ENCODE results near the gene KCND2.
A peak's percentile ranks its signal among the peaks of the same experiment; 100 is the strongest.

The KCND2 gene

GRCh38 chr7:120395526-120396019, 122.6 kb downstream of the KCND2 start:
- no peak for DNase-seq (ENCODE audit: insufficient read length)
- peak; percentile 90 for FAIRE-seq
- TF ChIP-seq TAF1 (IDR thresholded peaks at IDR 0.05; ENCODE audit: borderline replicate concordance, low read depth, low read length) (peak; percentile 25; the same call in 1 of the 2 replicates), POLR2A (IDR thresholded peaks at IDR 0.05; ENCODE audit: low read depth, low read length) (no peak)

GRCh38 chr7:120398284-120399000, 125.5 kb downstream of the KCND2 start:
- FAIRE-seq (peak; percentile 87), DNase-seq (ENCODE audit: insufficient read length) (no peak)
- TF ChIP-seq POLR2AphosphoS5 (IDR thresholded peaks at IDR 0.05; ENCODE audit: low read depth, low read length) = no peak
- TF ChIP-seq POLR2A (IDR thresholded peaks at IDR 0.05; ENCODE audit: low read depth, low read length) = no peak
- no peak for TF ChIP-seq TAF1 (IDR thresholded peaks at IDR 0.05; ENCODE audit: borderline replicate concordance, low read depth, low read length)

GRCh38 chr7:120400806-120401455, 128.0 kb downstream of the KCND2 start:
- peak; percentile 40; the same call in 1 of the 2 replicates for TF ChIP-seq POLR2A (IDR thresholded peaks at IDR 0.05; ENCODE audit: low read depth, low read length)
- TF ChIP-seq TAF1 (IDR thresholded peaks at IDR 0.05; ENCODE audit: borderline replicate concordance, low read depth, low read length) = no peak
- TF ChIP-seq POLR2AphosphoS5 (IDR thresholded peaks at IDR 0.05; ENCODE audit: low read depth, low read length) = peak; percentile 65
- FAIRE-seq (peak; percentile 86), DNase-seq (ENCODE audit: insufficient read length) (no peak)

- FAIRE-seq (peak; percentile 95), DNase-seq (ENCODE audit: insufficient read length) (no peak)
- TF ChIP-seq TAF1 (IDR thresholded peaks at IDR 0.05; ENCODE audit: borderline replicate concordance, low read depth, low read length) (no peak), POLR2A (IDR thresholded peaks at IDR 0.05; ENCODE audit: low read depth, low read length) (no peak), POLR2AphosphoS5 (IDR thresholded peaks at IDR 0.05; ENCODE audit: low read depth, low read length) (no peak)
Measured at GRCh38 chr7:120402079-120402767, 129.2 kb downstream of the KCND2 start.

DNA sequence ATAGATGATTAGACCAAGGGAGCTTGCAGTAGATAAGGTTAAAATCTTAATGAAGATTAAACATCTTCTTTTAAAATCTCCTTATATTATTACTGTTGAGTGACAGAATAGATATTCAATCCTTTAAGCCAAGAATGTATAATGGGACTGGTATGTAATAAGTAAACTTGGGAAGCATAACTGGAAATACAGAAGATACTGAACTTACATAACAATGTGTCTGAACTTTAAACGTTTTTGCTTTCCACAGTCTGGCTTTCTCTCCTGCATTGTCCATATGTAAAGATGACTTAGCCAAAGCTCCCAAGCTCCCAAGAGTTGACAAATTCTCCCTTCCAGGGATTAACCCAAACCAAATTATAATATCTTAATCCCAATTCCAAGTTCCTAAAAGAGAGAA, 129.8 kb downstream of the KCND2 start:
- DNase-seq (ENCODE audit: insufficient read length) = no peak
- FAIRE-seq = peak; percentile 74
- TF ChIP-seq POLR2A (IDR thresholded peaks at IDR 0.05; ENCODE audit: low read depth, low read length) (no peak), POLR2AphosphoS5 (IDR thresholded peaks at IDR 0.05; ENCODE audit: low read depth, low read length) (no peak), TAF1 (IDR thresholded peaks at IDR 0.05; ENCODE audit: borderline replicate concordance, low read depth, low read length) (no peak)

DNA sequence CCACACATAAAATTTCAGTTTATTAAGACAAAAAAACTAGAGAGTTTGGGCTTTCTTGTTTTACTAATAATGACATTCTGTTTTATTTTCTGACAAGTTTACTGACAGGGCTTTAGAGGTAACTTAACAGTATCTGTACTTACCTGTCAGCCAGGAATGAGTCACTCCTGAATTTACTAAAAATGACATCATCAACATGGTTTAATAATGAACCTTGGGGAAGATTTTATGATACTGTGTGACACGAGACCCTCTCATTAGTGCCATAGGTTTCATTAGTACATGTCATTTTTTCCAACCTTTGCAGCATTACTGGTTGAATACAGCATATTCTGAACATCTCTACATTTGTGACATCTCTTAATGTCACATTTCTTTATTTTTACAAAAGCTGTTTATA, 131.1 kb downstream of the KCND2 start:
- peak; percentile 82 for FAIRE-seq
- DNase-seq (ENCODE audit: insufficient read length) = no peak
- TF ChIP-seq TAF1 (IDR thresholded peaks at IDR 0.05; ENCODE audit: borderline replicate concordance, low read depth, low read length) = no peak
- TF ChIP-seq POLR2AphosphoS5 (IDR thresholded peaks at IDR 0.05; ENCODE audit: low read depth, low read length) = no peak
- TF ChIP-seq POLR2A (IDR thresholded peaks at IDR 0.05; ENCODE audit: low read depth, low read length) = no peak

DNA sequence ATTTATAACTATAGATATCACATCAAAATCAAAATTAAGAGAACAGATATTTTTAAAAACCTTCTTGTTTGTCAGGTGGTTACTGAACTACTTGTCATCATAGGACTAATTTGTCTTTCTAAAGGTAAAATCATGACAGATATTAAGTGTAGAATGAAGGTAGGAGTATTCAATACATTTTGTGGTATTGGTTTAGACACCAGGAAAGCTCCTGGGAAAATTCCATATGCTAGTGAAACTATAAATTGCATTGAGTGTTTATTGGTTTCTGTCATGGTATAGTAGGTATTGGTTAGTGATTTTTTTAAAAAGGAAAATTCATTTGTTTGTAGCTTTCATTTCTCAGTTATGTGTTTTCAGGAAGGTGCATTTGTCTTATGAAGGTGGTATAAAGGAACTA, 132.7 kb downstream of the KCND2 start:
- FAIRE-seq = peak; percentile 14
- no peak for DNase-seq (ENCODE audit: insufficient read length)
- TF ChIP-seq TAF1 (IDR thresholded peaks at IDR 0.05; ENCODE audit: borderline replicate concordance, low read depth, low read length) (no peak), POLR2AphosphoS5 (IDR thresholded peaks at IDR 0.05; ENCODE audit: low read depth, low read length) (no peak), POLR2A (IDR thresholded peaks at IDR 0.05; ENCODE audit: low read depth, low read length) (no peak)

DNA sequence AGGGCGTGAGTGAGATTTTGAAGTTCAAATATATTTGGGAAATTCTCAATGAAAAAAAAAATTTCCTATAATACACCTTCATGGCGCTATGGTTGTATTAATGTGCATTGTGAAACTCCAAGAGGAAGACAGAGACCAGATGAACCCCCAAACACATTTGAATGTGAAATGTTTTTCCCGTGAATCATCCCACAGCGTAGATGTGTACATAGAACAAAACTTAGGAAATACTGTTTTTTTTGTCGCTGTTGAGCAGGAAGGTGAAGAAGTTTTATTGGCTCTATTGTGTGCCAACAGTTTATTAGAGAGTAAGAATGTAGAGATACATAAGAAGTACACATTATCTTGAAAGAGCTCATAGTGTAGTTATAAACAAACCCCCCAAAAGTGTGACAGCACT, 134.0 kb downstream of the KCND2 start:
- DNase-seq (ENCODE audit: insufficient read length) = no peak
- peak; percentile 74 for FAIRE-seq
- no peak for TF ChIP-seq TAF1 (IDR thresholded peaks at IDR 0.05; ENCODE audit: borderline replicate concordance, low read depth, low read length)
- no peak; the same call in 1 of the 2 replicates for TF ChIP-seq POLR2A (IDR thresholded peaks at IDR 0.05; ENCODE audit: low read depth, low read length)
- TF ChIP-seq POLR2AphosphoS5 (IDR thresholded peaks at IDR 0.05; ENCODE audit: low read depth, low read length) = no peak

DNA sequence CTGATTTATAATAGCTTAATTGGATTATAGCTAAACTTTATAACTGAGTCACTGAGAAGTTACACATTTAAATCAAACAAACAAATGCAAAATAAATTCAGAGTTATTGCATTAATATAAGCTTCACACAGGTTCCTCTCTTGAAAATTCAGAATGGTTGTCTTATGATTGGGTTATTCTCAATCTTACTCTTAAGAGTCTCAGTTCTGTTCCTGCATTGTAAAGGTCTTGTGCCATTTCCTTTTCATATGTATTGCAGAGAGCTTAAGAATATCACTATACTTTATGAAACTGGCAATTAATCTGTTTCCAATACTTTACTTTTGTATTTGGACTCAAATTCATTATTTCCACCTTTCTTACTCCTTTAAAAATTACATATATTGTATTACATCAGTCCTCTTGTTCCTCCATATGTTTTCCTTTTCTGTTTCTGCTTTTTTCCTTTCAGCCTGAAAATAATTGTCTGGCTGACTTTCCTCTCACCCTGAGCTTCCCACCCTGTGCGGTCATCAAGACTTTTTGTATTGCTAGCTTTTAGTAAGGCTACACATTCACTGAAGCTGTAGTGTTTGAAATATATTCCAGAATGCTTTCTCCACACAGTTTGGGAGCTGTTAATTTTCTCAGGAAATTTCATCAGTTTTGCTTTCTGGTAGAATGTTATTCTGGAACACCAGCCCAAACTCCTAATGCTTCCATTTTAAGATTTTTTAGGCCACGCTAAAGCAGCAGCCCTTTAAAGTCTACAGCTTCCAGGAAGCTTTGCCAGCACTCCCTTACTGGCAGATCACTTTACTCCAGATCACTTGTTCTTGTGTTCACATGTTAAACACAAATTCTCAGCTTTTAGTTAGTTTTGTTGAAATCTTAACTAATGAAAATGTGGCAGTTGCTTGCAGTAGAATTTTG, 139.4 kb downstream of the KCND2 start:
- TF ChIP-seq POLR2A (IDR thresholded peaks at IDR 0.05; ENCODE audit: low read depth, low read length) (no peak), TAF1 (IDR thresholded peaks at IDR 0.05; ENCODE audit: borderline replicate concordance, low read depth, low read length) (no peak), POLR2AphosphoS5 (IDR thresholded peaks at IDR 0.05; ENCODE audit: low read depth, low read length) (no peak)
- peak; percentile 74 for FAIRE-seq
- DNase-seq (ENCODE audit: insufficient read length) = no peak

DNA sequence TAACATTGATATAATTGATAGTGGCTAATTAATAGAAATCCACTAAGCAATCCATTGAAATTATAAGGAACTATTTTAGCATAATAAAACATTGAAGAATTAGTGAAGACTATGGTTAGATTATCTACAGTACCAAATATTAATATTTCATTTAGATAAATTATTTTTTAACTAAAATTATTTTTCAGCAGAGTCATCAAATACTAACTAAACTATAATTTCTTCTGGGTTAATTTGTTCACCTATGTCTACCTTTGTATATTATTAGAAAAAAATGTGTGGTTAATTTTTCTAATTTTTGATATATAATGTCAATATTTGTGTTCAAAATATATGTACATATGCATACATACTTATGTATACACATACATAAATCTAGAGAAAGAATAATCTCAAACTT, 140.2 kb downstream of the KCND2 start:
- TF ChIP-seq POLR2A (IDR thresholded peaks at IDR 0.05; ENCODE audit: low read depth, low read length) (no peak), TAF1 (IDR thresholded peaks at IDR 0.05; ENCODE audit: borderline replicate concordance, low read depth, low read length) (no peak), POLR2AphosphoS5 (IDR thresholded peaks at IDR 0.05; ENCODE audit: low read depth, low read length) (no peak)
- DNase-seq (ENCODE audit: insufficient read length) (no peak), FAIRE-seq (no peak)
